ENCODE measurements around the gene MB.

MB gene

DNA sequence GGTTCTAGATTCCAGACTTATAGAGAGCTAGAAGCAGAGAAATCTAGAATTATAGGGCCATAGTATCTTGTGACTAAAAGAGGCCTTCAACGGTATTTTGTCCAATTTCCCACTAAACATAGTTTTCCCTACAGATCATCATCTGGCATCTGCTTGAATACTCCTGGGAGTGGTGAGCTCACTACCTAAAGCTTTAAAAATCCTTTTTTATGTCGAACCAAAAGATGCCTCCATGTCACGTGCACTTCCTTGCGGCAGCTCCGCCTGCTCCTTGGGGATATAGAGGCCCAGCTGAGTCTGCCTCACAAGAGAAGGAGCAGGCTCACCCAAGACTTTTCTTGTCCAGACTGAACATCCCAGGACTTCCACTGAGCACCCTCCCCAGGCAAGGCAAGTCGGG, 4.3 kb upstream of the MB start:
- no peak for ATAC-seq
- TF ChIP-seq, protein P1, sequence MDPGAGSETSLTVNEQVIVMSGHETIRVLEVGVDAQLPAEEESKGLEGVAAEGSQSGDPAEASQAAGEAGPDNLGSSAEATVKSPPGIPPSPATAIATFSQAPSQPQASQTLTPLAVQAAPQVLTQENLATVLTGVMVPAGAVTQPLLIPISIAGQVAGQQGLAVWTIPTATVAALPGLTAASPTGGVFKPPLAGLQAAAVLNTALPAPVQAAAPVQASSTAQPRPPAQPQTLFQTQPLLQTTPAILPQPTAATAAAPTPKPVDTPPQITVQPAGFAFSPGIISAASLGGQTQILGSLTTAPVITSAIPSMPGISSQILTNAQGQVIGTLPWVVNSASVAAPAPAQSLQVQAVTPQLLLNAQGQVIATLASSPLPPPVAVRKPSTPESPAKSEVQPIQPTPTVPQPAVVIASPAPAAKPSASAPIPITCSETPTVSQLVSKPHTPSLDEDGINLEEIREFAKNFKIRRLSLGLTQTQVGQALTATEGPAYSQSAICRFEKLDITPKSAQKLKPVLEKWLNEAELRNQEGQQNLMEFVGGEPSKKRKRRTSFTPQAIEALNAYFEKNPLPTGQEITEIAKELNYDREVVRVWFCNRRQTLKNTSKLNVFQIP (CRISPR knock-in tag; IDR thresholded peaks at IDR 0.05; ENCODE audit: borderline replicate concordance, low read depth) = no peak
- TF ChIP-seq SNAI2 (CRISPR knock-in tag; IDR thresholded peaks at IDR 0.05) (no peak), OSR1 (CRISPR knock-in tag; IDR thresholded peaks at IDR 0.05) (no peak), ISL1 (CRISPR knock-in tag; IDR thresholded peaks at IDR 0.05) (no peak), TOX (CRISPR knock-in tag; IDR thresholded peaks at IDR 0.05; ENCODE audit: borderline replicate concordance) (no peak), PPARA (CRISPR knock-in tag; IDR thresholded peaks at IDR 0.05; ENCODE audit: borderline replicate concordance) (no peak), GLIS3 (CRISPR knock-in tag; IDR thresholded peaks at IDR 0.05) (no peak), ZC3H10 (CRISPR knock-in tag; IDR thresholded peaks at IDR 0.05) (no peak), BACH2 (CRISPR knock-in tag; IDR thresholded peaks at IDR 0.05; ENCODE audit: borderline replicate concordance) (no peak)
- TF ChIP-seq, protein P2, sequence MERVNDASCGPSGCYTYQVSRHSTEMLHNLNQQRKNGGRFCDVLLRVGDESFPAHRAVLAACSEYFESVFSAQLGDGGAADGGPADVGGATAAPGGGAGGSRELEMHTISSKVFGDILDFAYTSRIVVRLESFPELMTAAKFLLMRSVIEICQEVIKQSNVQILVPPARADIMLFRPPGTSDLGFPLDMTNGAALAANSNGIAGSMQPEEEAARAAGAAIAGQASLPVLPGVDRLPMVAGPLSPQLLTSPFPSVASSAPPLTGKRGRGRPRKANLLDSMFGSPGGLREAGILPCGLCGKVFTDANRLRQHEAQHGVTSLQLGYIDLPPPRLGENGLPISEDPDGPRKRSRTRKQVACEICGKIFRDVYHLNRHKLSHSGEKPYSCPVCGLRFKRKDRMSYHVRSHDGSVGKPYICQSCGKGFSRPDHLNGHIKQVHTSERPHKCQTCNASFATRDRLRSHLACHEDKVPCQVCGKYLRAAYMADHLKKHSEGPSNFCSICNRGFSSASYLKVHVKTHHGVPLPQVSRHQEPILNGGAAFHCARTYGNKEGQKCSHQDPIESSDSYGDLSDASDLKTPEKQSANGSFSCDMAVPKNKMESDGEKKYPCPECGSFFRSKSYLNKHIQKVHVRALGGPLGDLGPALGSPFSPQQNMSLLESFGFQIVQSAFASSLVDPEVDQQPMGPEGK (CRISPR knock-in tag; IDR thresholded peaks at IDR 0.05; ENCODE audit: borderline replicate concordance) = no peak
- TF ChIP-seq, protein P3, sequence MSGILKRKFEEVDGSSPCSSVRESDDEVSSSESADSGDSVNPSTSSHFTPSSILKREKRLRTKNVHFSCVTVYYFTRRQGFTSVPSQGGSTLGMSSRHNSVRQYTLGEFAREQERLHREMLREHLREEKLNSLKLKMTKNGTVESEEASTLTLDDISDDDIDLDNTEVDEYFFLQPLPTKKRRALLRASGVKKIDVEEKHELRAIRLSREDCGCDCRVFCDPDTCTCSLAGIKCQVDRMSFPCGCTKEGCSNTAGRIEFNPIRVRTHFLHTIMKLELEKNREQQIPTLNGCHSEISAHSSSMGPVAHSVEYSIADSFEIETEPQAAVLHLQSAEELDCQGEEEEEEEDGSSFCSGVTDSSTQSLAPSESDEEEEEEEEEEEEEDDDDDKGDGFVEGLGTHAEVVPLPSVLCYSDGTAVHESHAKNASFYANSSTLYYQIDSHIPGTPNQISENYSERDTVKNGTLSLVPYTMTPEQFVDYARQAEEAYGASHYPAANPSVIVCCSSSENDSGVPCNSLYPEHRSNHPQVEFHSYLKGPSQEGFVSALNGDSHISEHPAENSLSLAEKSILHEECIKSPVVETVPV (CRISPR knock-in tag; IDR thresholded peaks at IDR 0.05) = no peak

DNA sequence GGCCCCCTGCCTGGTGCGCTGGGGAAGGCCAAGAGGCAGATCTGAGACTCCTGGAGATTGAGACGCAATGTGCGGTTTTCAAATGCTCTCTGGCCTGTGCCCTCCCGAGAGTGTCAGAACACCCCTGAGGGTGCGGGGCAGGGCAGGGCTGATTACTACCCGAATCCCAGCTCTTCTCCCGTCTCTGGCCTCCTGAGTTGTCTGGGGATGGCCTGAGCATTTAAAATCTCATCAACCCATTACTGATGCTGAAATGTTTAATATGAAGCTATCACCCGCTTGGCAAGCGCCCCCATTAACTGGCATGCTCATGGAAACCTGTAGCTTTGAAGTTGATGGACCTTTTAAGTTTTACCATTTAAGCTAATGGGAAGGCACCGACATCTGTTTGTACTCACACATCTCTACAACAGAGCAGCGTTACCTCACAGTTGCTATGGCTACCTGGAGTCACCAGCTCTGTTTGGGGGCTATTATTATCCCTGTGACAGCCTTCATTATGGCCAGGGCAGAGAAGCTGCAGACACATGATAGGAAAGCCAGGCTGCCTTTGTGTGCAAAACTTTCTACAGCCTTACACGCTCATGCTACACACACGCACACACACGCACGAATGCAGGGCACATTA, 3.6 kb upstream of the MB start:
- ATAC-seq = peak; percentile 81
- TF ChIP-seq ISL1 (CRISPR knock-in tag; IDR thresholded peaks at IDR 0.05) (peak; percentile 29), SNAI2 (CRISPR knock-in tag; IDR thresholded peaks at IDR 0.05) (no peak), TCF4 (CRISPR knock-in tag; IDR thresholded peaks at IDR 0.05; ENCODE audit: borderline replicate concordance) (peak; percentile 46; the same call in 1 of the 2 replicates)
- TF ChIP-seq, protein P3 (CRISPR knock-in tag; IDR thresholded peaks at IDR 0.05) = no peak

DNA sequence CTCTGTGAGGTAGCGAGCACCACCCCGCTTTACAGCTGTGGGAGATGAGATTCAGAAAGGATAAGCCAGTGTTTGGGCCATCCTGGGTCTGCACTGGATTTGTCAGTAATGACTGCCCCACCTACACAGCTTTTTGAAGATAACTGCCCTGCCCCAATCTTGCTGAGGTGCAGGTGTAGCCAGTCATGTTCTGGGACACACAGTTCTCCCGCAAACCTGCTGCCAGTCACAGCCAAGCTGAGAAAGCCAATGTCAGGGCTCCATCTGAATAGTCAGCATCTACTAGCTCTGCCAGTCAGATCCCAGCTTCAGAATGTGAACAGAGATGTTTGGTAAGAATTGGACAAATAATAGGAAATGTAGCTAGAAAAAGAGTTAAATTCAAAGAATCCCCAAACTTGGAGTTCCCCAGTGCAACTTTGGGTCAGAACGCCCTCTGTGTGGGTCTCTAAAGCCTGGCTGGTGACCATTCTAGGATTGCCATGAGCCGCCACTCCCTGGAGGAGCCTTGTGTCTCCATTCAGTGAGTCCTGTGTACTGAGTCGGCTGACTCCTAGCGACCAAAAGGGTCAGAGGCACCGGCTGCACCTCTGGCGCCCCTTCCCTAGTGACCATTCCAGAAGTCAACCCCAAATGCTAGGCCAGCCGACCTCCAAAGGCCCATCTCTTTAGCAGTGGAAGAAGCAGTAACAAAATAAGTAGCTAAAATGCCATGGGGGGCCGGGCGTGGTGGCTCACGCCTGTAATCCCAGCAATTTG, 2.4 kb upstream of the MB start:
- ATAC-seq = no peak

More for the DNA sequence above, 2.4 kb upstream of the MB start:
- TF ChIP-seq ZFP3 (CRISPR knock-in tag; IDR thresholded peaks at IDR 0.05) (no peak), SNAI2 (CRISPR knock-in tag; IDR thresholded peaks at IDR 0.05) (no peak), ZC3H10 (CRISPR knock-in tag; IDR thresholded peaks at IDR 0.05) (no peak), ISL1 (CRISPR knock-in tag; IDR thresholded peaks at IDR 0.05) (no peak), OSR1 (CRISPR knock-in tag; IDR thresholded peaks at IDR 0.05) (no peak), ARNTL (CRISPR knock-in tag; IDR thresholded peaks at IDR 0.05; ENCODE audit: borderline replicate concordance, low read depth) (no peak), ZNF565 (CRISPR knock-in tag; conservative IDR thresholded peaks at IDR 0.05; ENCODE audit: low read depth) (no peak), PPARA (CRISPR knock-in tag; IDR thresholded peaks at IDR 0.05; ENCODE audit: borderline replicate concordance) (no peak), ESRRG (CRISPR knock-in tag; IDR thresholded peaks at IDR 0.05) (no peak), ZNF70 (CRISPR knock-in tag; IDR thresholded peaks at IDR 0.05) (no peak), TOX (CRISPR knock-in tag; IDR thresholded peaks at IDR 0.05; ENCODE audit: borderline replicate concordance) (no peak), ZNF8 (CRISPR knock-in tag; IDR thresholded peaks at IDR 0.05) (no peak)
- TF ChIP-seq, protein P3 (CRISPR knock-in tag; IDR thresholded peaks at IDR 0.05) = no peak
- TF ChIP-seq, protein P4, sequence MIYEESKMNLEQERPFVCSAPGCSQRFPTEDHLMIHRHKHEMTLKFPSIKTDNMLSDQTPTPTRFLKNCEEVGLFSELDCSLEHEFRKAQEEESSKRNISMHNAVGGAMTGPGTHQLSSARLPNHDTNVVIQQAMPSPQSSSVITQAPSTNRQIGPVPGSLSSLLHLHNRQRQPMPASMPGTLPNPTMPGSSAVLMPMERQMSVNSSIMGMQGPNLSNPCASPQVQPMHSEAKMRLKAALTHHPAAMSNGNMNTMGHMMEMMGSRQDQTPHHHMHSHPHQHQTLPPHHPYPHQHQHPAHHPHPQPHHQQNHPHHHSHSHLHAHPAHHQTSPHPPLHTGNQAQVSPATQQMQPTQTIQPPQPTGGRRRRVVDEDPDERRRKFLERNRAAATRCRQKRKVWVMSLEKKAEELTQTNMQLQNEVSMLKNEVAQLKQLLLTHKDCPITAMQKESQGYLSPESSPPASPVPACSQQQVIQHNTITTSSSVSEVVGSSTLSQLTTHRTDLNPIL (CRISPR knock-in tag; IDR thresholded peaks at IDR 0.05; ENCODE audit: low read depth) = no peak
- TF ChIP-seq, protein P5, sequence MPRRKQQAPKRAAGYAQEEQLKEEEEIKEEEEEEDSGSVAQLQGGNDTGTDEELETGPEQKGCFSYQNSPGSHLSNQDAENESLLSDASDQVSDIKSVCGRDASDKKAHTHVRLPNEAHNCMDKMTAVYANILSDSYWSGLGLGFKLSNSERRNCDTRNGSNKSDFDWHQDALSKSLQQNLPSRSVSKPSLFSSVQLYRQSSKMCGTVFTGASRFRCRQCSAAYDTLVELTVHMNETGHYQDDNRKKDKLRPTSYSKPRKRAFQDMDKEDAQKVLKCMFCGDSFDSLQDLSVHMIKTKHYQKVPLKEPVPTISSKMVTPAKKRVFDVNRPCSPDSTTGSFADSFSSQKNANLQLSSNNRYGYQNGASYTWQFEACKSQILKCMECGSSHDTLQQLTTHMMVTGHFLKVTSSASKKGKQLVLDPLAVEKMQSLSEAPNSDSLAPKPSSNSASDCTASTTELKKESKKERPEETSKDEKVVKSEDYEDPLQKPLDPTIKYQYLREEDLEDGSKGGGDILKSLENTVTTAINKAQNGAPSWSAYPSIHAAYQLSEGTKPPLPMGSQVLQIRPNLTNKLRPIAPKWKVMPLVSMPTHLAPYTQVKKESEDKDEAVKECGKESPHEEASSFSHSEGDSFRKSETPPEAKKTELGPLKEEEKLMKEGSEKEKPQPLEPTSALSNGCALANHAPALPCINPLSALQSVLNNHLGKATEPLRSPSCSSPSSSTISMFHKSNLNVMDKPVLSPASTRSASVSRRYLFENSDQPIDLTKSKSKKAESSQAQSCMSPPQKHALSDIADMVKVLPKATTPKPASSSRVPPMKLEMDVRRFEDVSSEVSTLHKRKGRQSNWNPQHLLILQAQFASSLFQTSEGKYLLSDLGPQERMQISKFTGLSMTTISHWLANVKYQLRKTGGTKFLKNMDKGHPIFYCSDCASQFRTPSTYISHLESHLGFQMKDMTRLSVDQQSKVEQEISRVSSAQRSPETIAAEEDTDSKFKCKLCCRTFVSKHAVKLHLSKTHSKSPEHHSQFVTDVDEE (CRISPR knock-in tag; IDR thresholded peaks at IDR 0.05) = no peak

Data from SK-N-SH treated with all-trans-retinoic acid at 6 μM for 48 hours (cell line).